HEK293 (cell line): ENCODE results near the gene ASF1B.

Experiments
- CTCF ChIA-PET: fragments of 350-600 bp; formaldehyde crosslinking; extraction: SDS; loops from one replicate; lab custom pipeline; 2021; ENCODE audit warnings: antibody characterized with exemption; lab: Yijun Ruan, JAX
- POLR2A ChIA-PET: fragments of 300-600 bp; formaldehyde crosslinking; extraction: SDS; loops from one replicate; lab custom pipeline; 2020; ENCODE audit warnings: antibody characterized with exemption, inconsistent platforms; lab: Yijun Ruan, JAX
- H3K27ac ChIP-seq: fragments of 200-500 bp; sonication (Bioruptor generic); 2 replicates; pipeline ENCODE4 v1.5.1; 2014; ENCODE audit warnings: low read depth, low read length, control low read depth, inconsistent platforms; ENCODE audit errors: extremely low read depth
- H3K36me3 ChIP-seq, 2 experiments: fragments of 200-500 bp in 1 of 2; sonication (Bioruptor generic) in 1 of 2; 1 replicate in 1 of 2; 2 replicates in 1 of 2; pipeline ENCODE4 v1.5.1; 2014 to 2017; ENCODE audit warnings: inconsistent platforms in 2 of 2, low read length in 2 of 2; ENCODE audit not compliant: control insufficient read depth in 2 of 2, insufficient read depth in 1 of 2
- H3K4me1 ChIP-seq: fragments of 200-500 bp; sonication (Bioruptor generic); 2 replicates; pipeline ENCODE4 v1.5.1; 2014; ENCODE audit warnings: mild to moderate bottlenecking, low read length, inconsistent platforms; ENCODE audit not compliant: control insufficient read depth, insufficient read depth
- H3K4me3 ChIP-seq: 2 replicates; pipeline ENCODE4 v1.5.1; 2011; ENCODE audit warnings: low read depth, mild to moderate bottlenecking, control low read depth, low read length, moderate library complexity
- H3K9me3 ChIP-seq: fragments of 200-500 bp; sonication (Bioruptor generic); 2 replicates; pipeline ENCODE4 v1.5.1; 2014; ENCODE audit warnings: low read depth, low read length, inconsistent platforms; ENCODE audit not compliant: control insufficient read depth, insufficient read depth
- MYNN ChIP-seq: fragments of 450-650 bp; formaldehyde crosslinking; IDR thresholded peaks from 2 replicates; pipeline ENCODE4 v1.5.1; 2016; ENCODE audit warnings: missing biosample characterization, missing genetic modification characterization, borderline replicate concordance
- OVOL3 ChIP-seq: fragments of 450-650 bp; formaldehyde crosslinking; IDR thresholded peaks from 2 replicates; pipeline ENCODE4 v1.5.1; 2016; ENCODE audit warnings: missing biosample characterization, missing genetic modification characterization
- PRDM6 ChIP-seq: fragments of 450-650 bp; formaldehyde crosslinking; IDR thresholded peaks from 2 replicates; pipeline ENCODE4 v1.5.1; 2017; ENCODE audit warnings: missing biosample characterization, missing genetic modification characterization
- SCRT1 ChIP-seq: fragments of 450-650 bp; formaldehyde crosslinking; IDR thresholded peaks from 2 replicates; pipeline ENCODE4 v1.5.1; 2016; ENCODE audit warnings: missing biosample characterization, missing genetic modification characterization, borderline replicate concordance
- SCRT2 ChIP-seq: fragments of 450-650 bp; formaldehyde crosslinking; IDR thresholded peaks from 2 replicates; pipeline ENCODE4 v1.5.1; 2016; ENCODE audit warnings: missing biosample characterization, missing genetic modification characterization
- SP2 ChIP-seq: fragments of 450-650 bp; formaldehyde crosslinking; IDR thresholded peaks from 2 replicates; pipeline ENCODE4 v1.5.1; 2016; ENCODE audit warnings: missing biosample characterization, missing genetic modification characterization
- ZNF148 ChIP-seq: fragments of 450-650 bp; formaldehyde crosslinking; IDR thresholded peaks from 2 replicates; pipeline ENCODE4 v1.5.0; 2017; ENCODE audit warnings: missing biosample characterization, missing genetic modification characterization, borderline replicate concordance
- ZNF280D ChIP-seq: fragments of 450-650 bp; formaldehyde crosslinking; IDR thresholded peaks from 2 replicates; pipeline ENCODE4 v1.5.1; 2016; ENCODE audit warnings: missing biosample characterization, missing genetic modification characterization
- ZNF423 ChIP-seq: fragments of 450-650 bp; formaldehyde crosslinking; IDR thresholded peaks from 2 replicates; pipeline ENCODE4 v1.5.1; 2016; ENCODE audit warnings: missing biosample characterization, missing genetic modification characterization
- ZNF514 ChIP-seq: fragments of 450-650 bp; formaldehyde crosslinking; IDR thresholded peaks from 2 replicates; pipeline ENCODE4 v1.5.1; 2016; ENCODE audit warnings: missing biosample characterization, missing genetic modification characterization
- ZNF544 ChIP-seq: fragments of 450-650 bp; formaldehyde crosslinking; IDR thresholded peaks from 2 replicates; pipeline ENCODE4 v1.5.0; 2017; ENCODE audit warnings: missing biosample characterization, missing genetic modification characterization
- ZNF677 ChIP-seq: fragments of 450-650 bp; IDR thresholded peaks from 2 replicates; pipeline ENCODE4 v1.5.0; 2018; ENCODE audit warnings: missing biosample characterization, mild to moderate bottlenecking, missing genetic modification characterization, moderate library complexity
- ZNF76 ChIP-seq: fragments of 450-650 bp; formaldehyde crosslinking; IDR thresholded peaks from 2 replicates; pipeline ENCODE4; 2016; ENCODE audit warnings: low read depth, missing biosample characterization, missing genetic modification characterization, borderline replicate concordance
- ZNF768 ChIP-seq: fragments of 450-650 bp; formaldehyde crosslinking; IDR thresholded peaks from 2 replicates; pipeline ENCODE4 v1.5.1; 2018; ENCODE audit warnings: missing biosample characterization, mild to moderate bottlenecking, missing genetic modification characterization
- ZNF776 ChIP-seq: fragments of 450-650 bp; formaldehyde crosslinking; IDR thresholded peaks from 2 replicates; pipeline ENCODE4 v1.5.0; 2017; ENCODE audit warnings: missing biosample characterization, missing genetic modification characterization, borderline replicate concordance
- ZSCAN5A ChIP-seq: fragments of 450-650 bp; formaldehyde crosslinking; IDR thresholded peaks from 2 replicates; pipeline ENCODE4 v1.5.1; 2016; ENCODE audit warnings: missing biosample characterization, missing genetic modification characterization
- TF ChIP-seq, protein P1 (sequence below): fragments of 450-650 bp; formaldehyde crosslinking; IDR thresholded peaks from 2 replicates; pipeline ENCODE4 v1.5.1; 2016; ENCODE audit warnings: missing biosample characterization, missing genetic modification characterization
- TF ChIP-seq, protein P2 (sequence below): fragments of 450-650 bp; formaldehyde crosslinking; IDR thresholded peaks from 2 replicates; pipeline ENCODE4 v1.5.1; 2016; ENCODE audit warnings: missing biosample characterization, missing genetic modification characterization

ASF1B gene

GRCh38 chr19:14158276-14159023 lies 22.1 kb upstream of the ASF1B start:
- CTCF ChIA-PET, result interaction anchor here (0.8 to 1.4 kb wide), 2 partner anchors 11 to 322 kb away, joined by 4 to 5 read pairs; no protein-coding TSS in a partner anchor
- H3K9me3 ChIP-seq, result no peaks in the 10 kb centered on the region
- POLR2A ChIA-PET, result interaction anchor here (0.6 to 2.7 kb wide), 2 partner anchors 22 to 44 kb away, joined by 3 to 9 read pairs; partner anchors contain the start of gene ASF1B
- no peak overlapping the region for H3K4me3 ChIP-seq
- peaks cover 0 to 82% of the 10 kb centered on the region in 2 experiments; a peak in 2 of 3 replicates for H3K36me3 ChIP-seq
- TF ChIP-seq ZNF768 (tag by site-specific recombination), result peak; percentile 73
- TF ChIP-seq ZNF677 (tag by site-specific recombination), result no peak
- H3K27ac ChIP-seq, result no peak overlapping the region
- no peaks in the 10 kb centered on the region for H3K4me1 ChIP-seq

DNA sequence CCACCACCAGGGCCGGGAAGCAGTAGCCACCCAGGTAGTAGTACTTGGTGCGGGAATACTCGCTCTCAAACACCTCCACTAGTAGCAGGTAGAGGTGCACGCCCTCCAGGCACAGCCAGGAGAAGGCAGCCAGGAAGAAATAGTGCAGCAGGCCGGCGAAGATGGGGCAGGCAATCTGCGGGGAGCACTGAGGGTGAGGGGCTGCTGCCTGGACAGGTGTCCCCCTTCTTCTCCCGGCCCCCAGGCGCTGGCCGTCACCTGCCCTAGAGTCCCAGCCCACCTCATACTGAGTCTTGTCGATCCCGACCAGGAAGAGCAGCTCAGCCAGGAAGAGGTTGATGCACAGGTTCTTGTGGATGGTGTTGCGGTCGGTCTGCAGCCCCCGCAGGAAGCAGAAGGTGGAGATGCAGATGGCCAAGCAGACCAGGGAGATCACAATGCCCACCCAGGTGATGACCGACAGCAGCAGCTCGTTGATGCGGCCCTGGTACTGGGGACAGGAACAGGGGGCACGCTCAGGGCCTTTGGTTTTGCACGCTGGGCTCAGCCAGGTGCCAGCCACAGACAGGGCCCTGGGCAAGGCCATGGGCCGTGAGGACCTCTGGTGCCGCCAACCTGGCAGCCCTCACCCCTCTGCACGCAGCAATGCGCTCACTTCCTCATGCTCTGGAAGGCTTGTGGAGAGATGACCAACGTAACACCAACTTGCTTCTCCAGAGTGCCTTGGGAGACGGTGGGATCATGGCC lies 20.8 kb upstream of the ASF1B start:
- CTCF ChIA-PET, result no interaction called here
- POLR2A ChIA-PET, result interaction anchor here (1.2 kb wide), 1 partner anchor 20 kb away, joined by 4 read pairs; the partner anchor contains the start of gene ASF1B
- H3K36me3 ChIP-seq, result peaks cover 0 to 80% of the 10 kb centered on the region in 2 experiments; a peak in 2 of 3 replicates
- no peaks in the 10 kb centered on the region for H3K4me1 ChIP-seq
- no peak overlapping the region for H3K4me3 ChIP-seq
- no peak overlapping the region for H3K27ac ChIP-seq
- H3K9me3 ChIP-seq, result no peaks in the 10 kb centered on the region
- TF ChIP-seq MYNN (no peak), ZSCAN5A (tag by site-specific recombination) (no peak), SP2 (tag by site-specific recombination) (no peak), OVOL3 (no peak), ZNF514 (tag by site-specific recombination) (no peak), ZNF76 (no peak), ZNF776 (tag by site-specific recombination) (no peak), SCRT2 (no peak), SCRT1 (tag by site-specific recombination) (no peak), ZNF544 (tag by site-specific recombination) (no peak), ZNF148 (tag by site-specific recombination) (no peak), PRDM6 (tag by site-specific recombination) (no peak), ZNF280D (tag by site-specific recombination) (no peak), ZNF677 (tag by site-specific recombination) (no peak), ZNF423 (tag by site-specific recombination) (no peak)
- TF ChIP-seq, protein P1, sequence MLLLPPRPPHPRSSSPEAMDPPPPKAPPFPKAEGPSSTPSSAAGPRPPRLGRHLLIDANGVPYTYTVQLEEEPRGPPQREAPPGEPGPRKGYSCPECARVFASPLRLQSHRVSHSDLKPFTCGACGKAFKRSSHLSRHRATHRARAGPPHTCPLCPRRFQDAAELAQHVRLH, result no peak
- TF ChIP-seq, protein P2, sequence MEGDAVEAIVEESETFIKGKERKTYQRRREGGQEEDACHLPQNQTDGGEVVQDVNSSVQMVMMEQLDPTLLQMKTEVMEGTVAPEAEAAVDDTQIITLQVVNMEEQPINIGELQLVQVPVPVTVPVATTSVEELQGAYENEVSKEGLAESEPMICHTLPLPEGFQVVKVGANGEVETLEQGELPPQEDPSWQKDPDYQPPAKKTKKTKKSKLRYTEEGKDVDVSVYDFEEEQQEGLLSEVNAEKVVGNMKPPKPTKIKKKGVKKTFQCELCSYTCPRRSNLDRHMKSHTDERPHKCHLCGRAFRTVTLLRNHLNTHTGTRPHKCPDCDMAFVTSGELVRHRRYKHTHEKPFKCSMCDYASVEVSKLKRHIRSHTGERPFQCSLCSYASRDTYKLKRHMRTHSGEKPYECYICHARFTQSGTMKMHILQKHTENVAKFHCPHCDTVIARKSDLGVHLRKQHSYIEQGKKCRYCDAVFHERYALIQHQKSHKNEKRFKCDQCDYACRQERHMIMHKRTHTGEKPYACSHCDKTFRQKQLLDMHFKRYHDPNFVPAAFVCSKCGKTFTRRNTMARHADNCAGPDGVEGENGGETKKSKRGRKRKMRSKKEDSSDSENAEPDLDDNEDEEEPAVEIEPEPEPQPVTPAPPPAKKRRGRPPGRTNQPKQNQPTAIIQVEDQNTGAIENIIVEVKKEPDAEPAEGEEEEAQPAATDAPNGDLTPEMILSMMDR (tag by site-specific recombination), result no peak
